Measurements from ENCODE around the gene FHDC1.

Gene FHDC1

DNA sequence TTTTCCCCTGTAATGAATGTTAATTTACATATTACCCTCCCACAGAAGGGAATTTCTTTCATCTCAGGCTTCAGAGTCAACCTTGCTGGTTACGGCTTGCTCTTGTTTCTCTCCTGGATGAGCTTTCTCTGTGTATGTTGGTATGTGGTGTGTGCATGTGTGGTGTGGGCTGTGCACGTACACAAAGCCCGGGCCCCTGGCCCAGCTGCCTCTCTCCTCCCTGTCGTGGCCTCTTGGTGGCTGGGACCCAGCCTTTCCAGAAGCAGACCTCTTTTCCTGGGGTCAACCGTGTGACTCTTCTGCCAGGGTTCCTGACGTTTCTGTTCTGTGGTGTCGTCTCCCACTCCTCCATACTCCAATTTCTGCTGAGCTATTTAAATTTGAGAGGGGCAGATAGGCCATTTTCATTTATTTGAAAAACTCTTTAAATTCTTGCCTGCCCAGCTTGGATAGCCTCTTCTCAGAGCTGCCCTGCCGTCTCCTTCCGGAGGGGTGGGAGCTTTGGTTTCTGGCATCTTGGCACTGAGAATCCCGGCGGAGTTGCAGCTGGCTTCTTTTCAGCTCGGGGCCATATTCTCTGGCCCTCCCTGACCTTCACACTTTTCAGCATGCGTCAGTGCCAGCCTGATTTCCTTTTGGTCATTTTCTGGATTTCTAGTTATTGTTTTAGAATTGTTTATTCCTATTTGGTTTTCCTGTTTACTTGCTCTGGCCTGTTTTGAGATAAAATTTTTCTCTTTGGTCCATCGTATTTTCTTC is 25.1 kb downstream of the FHDC1 start:
- no peak for DNase-seq

GRCh38 chr4:152961773-152962115 is 25.6 kb downstream of the FHDC1 start:
- no peak for DNase-seq

GRCh38 chr4:152962150-152962549 is 26.0 kb downstream of the FHDC1 start:
- no peak for DNase-seq

GRCh38 chr4:152964335-152964734 is 28.2 kb downstream of the FHDC1 start:
- DNase-seq: no peak

- DNase-seq: no peak
Measured at GRCh38 chr4:152965611-152966010, 29.5 kb downstream of the FHDC1 start.

- DNase-seq: no peak
Measured at GRCh38 chr4:152967907-152968306, 31.8 kb downstream of the FHDC1 start.

GRCh38 chr4:152968806-152969394 is 32.8 kb downstream of the FHDC1 start:
- DNase-seq: no peak

DNA sequence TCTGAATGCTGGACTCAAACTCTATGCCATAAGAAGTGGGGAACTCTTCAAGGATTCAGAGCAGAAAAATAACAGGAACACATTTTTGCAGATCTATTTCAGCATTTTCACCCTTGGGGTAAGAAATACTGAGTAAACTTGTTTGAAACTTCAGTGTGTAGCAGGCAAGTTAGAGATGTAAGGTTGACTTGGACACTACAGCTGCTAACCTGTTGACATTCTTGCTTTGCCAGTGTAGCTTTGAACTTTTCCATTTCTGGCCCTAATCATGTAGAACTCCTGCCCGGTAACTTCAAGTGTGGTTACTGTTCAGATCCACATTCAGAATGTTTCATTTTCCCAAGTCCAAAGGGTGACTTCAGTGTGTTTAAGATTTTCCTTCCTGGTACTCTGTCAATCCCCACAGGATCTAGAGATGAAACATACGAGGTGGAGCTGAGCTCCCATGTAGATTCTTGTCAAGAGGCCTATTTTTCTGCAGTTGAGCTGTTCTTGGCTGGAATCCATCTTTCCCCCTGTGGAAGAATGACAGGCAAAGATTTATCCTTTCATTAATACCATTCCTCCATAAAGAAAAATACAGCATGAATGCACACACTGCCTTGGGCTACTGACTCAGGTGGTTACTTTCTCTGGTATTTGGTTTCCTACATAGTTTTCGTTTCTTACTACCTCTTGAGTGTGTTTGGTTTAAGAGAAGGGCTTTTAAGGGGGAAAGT is 34.1 kb downstream of the FHDC1 start:
- DNase-seq: no peak

- DNase-seq: no peak
Measured at GRCh38 chr4:152971053-152971452, 34.9 kb downstream of the FHDC1 start.

DNA sequence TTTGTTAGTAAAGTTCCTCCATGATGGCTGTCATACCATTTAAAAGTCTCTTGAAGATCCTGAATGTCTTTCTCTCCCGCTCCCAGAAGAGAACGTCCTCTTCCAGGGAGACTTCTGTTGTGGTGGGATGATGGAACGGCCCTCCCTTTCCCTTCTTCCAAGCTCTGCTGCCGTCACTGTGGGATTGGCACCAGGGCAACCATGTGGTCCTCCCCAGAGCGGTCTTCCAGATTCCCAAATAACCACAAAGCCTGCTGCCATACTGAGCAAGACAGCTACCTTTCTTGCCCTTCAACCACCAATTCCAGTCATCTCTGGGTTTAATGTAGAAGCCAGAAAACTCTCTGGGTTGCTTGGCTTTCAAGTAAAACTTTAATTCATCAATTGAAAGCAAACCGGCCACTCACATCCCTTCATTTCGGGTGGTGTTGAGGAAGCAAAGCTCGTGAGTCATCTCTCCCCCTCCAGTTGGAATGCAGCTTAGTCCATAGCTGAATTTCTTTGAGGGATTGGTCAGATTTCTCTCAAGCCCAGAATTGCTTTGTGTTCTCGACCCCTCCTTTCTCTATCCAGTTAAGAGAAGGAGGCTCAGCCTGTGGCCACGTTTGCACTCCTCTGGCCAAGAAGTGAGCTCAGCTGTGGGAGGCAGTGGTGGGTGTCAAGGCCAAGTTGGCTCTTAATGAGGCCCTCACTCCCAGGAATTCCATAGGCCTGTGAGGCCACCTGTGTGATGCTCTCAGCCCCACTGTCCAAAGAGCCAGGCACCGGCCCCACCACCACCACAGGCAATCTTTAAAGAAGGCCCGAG is 36.9 kb downstream of the FHDC1 start:
- no peak for DNase-seq

- DNase-seq: no peak
Measured at GRCh38 chr4:152973629-152974467, 37.7 kb downstream of the FHDC1 start.

- DNase-seq: no peak
Measured at GRCh38 chr4:152974468-152975379, 38.6 kb downstream of the FHDC1 start.

DNA sequence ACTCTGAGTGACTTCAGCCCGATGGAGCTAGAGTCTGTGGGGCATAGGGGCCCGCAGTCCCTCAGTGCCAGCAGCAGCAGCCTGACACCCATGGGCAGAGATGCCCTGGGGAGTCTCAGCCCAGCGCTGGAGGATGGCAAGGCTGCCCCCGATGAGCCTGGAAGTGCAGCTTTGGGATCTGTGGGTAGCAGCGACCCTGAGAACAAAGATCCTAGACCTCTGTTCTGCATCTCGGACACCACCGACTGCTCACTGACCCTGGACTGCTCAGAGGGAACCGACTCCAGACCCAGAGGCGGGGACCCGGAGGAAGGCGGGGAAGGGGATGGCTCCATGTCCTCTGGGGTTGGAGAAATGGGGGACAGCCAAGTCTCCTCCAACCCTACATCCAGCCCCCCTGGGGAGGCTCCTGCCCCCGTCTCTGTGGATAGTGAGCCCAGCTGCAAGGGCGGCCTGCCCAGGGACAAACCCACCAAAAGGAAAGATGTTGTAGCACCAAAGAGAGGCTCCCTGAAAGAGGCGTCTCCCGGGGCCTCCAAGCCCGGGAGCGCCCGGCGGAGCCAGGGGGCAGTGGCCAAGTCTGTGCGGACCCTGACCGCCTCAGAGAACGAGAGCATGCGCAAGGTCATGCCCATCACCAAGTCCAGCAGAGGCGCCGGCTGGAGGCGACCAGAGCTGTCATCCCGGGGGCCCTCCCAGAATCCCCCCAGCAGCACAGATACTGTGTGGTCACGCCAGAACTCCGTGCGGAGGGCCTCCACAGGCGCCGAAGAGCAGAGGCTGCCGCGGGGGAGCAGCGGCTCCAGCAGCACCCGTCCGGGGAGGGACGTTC is 39.5 kb downstream of the FHDC1 start:
- DNase-seq: no peak

- no peak for DNase-seq
Measured at GRCh38 chr4:152976212-152976761, 40.2 kb downstream of the FHDC1 start.

- no peak for DNase-seq
Measured at GRCh38 chr4:152979731-152980330, 43.7 kb downstream of the FHDC1 start.

GRCh38 chr4:152981278-152981677 is 45.2 kb downstream of the FHDC1 start:
- no peak for DNase-seq

DNA sequence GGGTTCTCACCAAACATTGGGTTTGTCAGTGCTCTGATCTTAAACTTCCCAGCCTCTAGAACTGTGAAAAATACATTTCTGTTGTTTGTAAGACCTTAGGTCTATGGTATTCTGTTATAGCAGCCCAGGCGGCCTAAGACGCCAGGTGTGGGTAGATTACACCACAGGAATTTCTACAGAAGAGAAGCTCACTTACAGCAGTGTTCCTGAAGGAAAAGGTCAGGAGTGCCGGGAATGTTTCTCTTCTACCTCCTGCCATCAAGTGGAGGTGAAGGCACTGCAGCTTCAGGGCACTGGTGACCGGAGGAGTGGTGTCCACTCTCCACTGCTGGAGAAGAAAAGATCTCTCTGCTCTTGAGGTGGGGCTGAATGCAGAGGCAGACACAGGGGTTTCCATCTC is 45.7 kb downstream of the FHDC1 start:
- no peak for DNase-seq

DNA sequence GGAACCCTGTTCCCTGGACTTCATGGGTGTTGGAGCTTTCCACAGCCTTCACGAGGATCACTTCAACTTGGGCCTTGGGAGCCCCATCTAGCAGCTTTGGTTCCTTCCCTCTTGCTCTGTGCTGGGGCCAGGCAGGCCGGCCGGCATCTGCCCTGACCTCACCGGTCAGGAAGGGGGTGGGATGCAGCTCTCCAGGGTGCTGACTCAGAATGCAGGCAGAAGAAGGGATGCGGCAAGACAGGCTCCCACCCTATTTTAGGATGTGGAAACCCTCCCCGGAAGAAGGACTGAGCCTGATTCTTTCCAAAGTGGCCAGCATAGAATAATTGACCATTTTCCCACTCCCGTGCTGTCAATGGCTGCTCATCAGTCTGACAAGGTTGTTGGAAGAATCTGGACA is 47.1 kb downstream of the FHDC1 start:
- DNase-seq: no peak

DNA sequence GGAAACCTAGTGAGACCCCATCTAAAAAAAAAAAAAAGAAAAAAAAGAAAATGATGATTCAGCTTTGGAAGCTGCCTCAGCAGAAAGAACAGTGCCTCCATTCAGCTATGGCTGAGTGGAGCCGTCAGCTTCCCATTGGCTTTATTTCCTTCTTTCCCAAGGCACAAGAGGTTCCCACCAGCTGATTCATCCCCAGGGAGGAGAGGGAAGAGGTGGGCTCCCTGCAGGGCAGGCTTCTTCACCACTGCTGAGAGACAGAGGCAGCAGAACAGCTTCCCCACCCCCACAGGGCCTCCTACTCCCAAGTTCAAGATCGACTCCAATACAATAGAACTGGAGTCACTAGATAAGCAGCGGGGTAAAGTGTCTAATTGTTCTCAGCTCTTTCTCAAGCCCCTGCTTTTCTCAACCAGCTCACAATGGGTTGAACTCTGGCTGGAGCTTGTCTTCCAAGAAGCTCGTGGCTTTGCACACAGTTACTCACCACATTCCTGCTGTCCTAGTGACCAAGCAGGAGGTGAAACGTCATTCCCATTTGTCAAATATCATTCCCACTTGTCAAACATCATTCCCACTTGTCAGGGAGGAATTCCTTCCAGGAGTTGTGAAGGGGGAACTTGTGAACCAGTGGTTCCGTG is 47.8 kb downstream of the FHDC1 start:
- no peak for DNase-seq

Measured in CD4-positive, alpha-beta T cell treated with Interferon alpha-2 for 1 hour (primary cell).